SH-SY5Y (cell line): ENCODE measurements around the gene ATAD3B.

Experiments
- GATA2 ChIP-seq: IDR thresholded peaks from 2 replicates; pipeline ENCODE4 v1.6.1; 2011; ENCODE audit warnings: mild to moderate bottlenecking, low read depth, low read length
- GATA3 ChIP-seq: IDR thresholded peaks from 2 replicates; pipeline ENCODE4 v1.6.1; 2011; ENCODE audit warnings: low read depth, mild to moderate bottlenecking, low read length, moderate library complexity

Gene ATAD3B

GRCh38 chr1:1510912-1511532 is 39.5 kb downstream of the ATAD3B start:
- TF ChIP-seq GATA3 (no peak), GATA2 (no peak)

- TF ChIP-seq GATA2 (no peak), GATA3 (no peak)
These were observed 40.1 kb downstream of the ATAD3B start, which contains the start of gene ATAD3A for GRCh38 chr1:1511533-1512285. Gene ATAD3A (plus strand): TSS chr1:1512162. CDS start chr1:1512269, 107 bp downstream.

GRCh38 chr1:1517973-1518620 is 46.5 kb downstream of the ATAD3B start:
- TF ChIP-seq GATA3 (no peak), GATA2 (no peak)

GRCh38 chr1:1521331-1521730 is 49.8 kb downstream of the ATAD3B start:
- TF ChIP-seq GATA3 = no peak
- no peak for TF ChIP-seq GATA2

GRCh38 chr1:1527092-1527816 is 55.7 kb downstream of the ATAD3B start:
- no peak for TF ChIP-seq GATA2
- TF ChIP-seq GATA3 = no peak

GRCh38 chr1:1528301-1529267 is 57.0 kb downstream of the ATAD3B start:
- TF ChIP-seq GATA3 (no peak), GATA2 (no peak)

GRCh38 chr1:1529321-1529720 is 57.8 kb downstream of the ATAD3B start:
- TF ChIP-seq GATA2 = no peak
- TF ChIP-seq GATA3 = no peak

GRCh38 chr1:1529936-1530335 is 58.4 kb downstream of the ATAD3B start:
- no peak for TF ChIP-seq GATA3
- no peak for TF ChIP-seq GATA2

- TF ChIP-seq GATA3 = no peak
These were observed 60.4 kb downstream of the ATAD3B start for GRCh38 chr1:1531947-1532346.

- TF ChIP-seq GATA2 = no peak
- TF ChIP-seq GATA3 = no peak
These were observed 63.0 kb downstream of the ATAD3B start for GRCh38 chr1:1534401-1535154.

- TF ChIP-seq GATA3 = no peak
- no peak for TF ChIP-seq GATA2
These were observed 63.8 kb downstream of the ATAD3B start for GRCh38 chr1:1535201-1536018.
